Tracheal epithelial cell (primary cell): ENCODE measurements around the gene RNASE1. TPM values are rescaled to one million over a fixed set of nuclear protein-coding genes. Genes with fewer than 3 reads are reported as not detected.

Source experiments
- total RNA-seq: library from RNA; depleted of rRNA; stranded (reverse); fragments of >200 nt; gene quantifications from 2 replicates; pipeline ENCODE4 v1.2.1, GENCODE V29; 2014

RNASE1 gene
- total RNA-seq: 0.72 TPM in 1 of 2 replicates, not detected in the other

GRCh38 chr14:20802341-20803084, at the start of gene RNASE1:
Gene RNASE1 (minus strand): TSS chr14:20802844. CDS start chr14:20802068, 776 bp downstream.

Other genes starting within 250 kb of the RNASE1 start
- under 0.01 TPM in 1 of 2 replicates, not detected in the other for gene RNASE9, start 241.8 kb downstream of the RNASE1 start, total RNA-seq
- not detected in 2 replicates for gene RNASE11, start 214.8 kb downstream of the RNASE1 start, total RNA-seq
- gene RNASE12, start 211.5 kb downstream of the RNASE1 start, total RNA-seq: not detected in 2 replicates
- gene OR6S1, start 161.2 kb downstream of the RNASE1 start, total RNA-seq: not detected in 2 replicates
- gene RNASE4, start 118.3 kb downstream of the RNASE1 start, total RNA-seq: 7.2 and 10.1 TPM in 2 replicates
- 4.9 and 7.2 TPM in 2 replicates for gene ANG, start 114.1 kb downstream of the RNASE1 start, total RNA-seq
- gene EDDM3A, start 57.0 kb downstream of the RNASE1 start, total RNA-seq: not detected in 2 replicates
- not detected in 2 replicates for gene EDDM3B, start 34.4 kb downstream of the RNASE1 start, total RNA-seq
- not detected in 2 replicates for gene RNASE6, start 21.6 kb downstream of the RNASE1 start, total RNA-seq
- gene RNASE3, start 88.5 kb upstream of the RNASE1 start, total RNA-seq: not detected in 2 replicates
- not detected in 2 replicates for gene RNASE2, start 152.6 kb upstream of the RNASE1 start, total RNA-seq
- gene METTL17, start 187.1 kb upstream of the RNASE1 start, total RNA-seq: 47.2 and 64.6 TPM in 2 replicates
- gene SLC39A2, start 196.4 kb upstream of the RNASE1 start, total RNA-seq: 0.48 TPM in 1 of 2 replicates, not detected in the other
- gene NDRG2, start 222.2 kb upstream of the RNASE1 start, total RNA-seq: 11.8 and 13.2 TPM in 2 replicates
- not detected in 2 replicates for gene TPPP2, start 227.4 kb upstream of the RNASE1 start, total RNA-seq
- not detected in 2 replicates for gene RNASE13, start 232.0 kb upstream of the RNASE1 start, total RNA-seq
- gene RNASE7, start 239.5 kb upstream of the RNASE1 start, total RNA-seq: 13.6 and 36.1 TPM in 2 replicates